Erythroblast (primary cell): ENCODE measurements around the gene LPXN.

Experiments used
- DNase-seq, 2 experiments: peaks; one replicate each; lab custom pipeline; 2025; lab: John Stamatoyannopoulos, UW
- GATA1 ChIP-seq: IDR thresholded peaks from 2 replicates; pipeline ENCODE4 v1.6.1; 2011; ENCODE audit warnings: low read depth, mild to moderate bottlenecking, control low read depth, low read length, moderate library complexity
- POLR2A ChIP-seq: IDR thresholded peaks from 2 replicates; pipeline ENCODE4 v1.6.1; 2011; ENCODE audit warnings: mild to moderate bottlenecking, low read length

Gene LPXN

DNA sequence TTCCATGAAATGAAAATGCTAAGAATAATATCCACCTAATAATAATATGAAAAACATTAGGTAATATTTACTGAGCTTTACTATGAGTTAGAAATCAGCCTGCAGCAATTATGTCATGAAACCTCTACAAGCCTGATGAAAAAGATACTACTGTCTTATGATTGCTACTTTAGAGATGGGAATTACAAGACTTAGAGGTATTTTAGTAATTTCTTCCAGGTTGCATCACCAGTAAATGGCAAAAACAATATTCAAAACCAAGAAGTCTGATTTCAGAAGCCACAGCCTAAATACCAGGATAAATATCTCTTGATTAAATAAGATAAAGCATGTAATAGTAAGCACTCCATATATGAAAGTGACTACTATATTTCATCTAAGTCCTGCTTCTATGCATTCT is 81.6 kb downstream of the LPXN start:
- TF ChIP-seq POLR2A: no peak
- TF ChIP-seq GATA1: no peak
- DNase-seq: no peak

DNA sequence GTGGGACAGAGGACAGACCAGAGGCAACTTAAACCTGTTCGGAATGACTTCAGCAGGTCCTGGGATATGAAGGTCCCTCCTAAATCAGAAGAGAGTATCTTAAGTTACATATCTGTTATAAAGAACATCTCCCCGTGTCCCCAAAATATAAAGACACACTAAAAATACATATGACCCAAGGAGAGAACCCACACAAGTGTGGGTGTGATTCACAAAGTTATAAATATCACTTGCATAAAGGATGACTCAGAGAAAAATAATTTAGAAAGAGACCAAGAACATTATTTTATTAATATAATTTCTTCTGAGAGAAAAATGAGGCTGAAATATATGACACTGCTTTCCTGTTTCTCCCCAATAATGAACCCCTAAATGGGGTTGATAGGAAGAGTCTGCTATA is 82.0 kb downstream of the LPXN start:
- TF ChIP-seq POLR2A: no peak
- no peak for TF ChIP-seq GATA1

DNA sequence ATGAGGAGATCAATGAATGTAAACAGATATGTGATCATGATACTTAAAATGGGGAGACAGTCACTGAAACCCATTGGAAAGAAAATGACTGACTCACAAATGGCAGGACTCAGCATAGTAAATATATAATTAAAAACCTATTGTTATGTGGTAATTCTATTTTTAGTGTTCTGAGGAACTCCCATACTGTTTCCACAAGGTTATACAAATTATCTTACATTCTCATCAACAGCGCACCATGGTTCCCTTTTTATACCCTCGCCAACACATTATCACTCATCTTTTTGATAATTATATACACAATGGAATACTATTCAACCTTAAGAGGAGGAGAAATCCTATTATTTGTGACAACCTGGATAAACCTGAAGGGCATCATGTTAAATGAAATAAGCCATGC is 84.8 kb downstream of the LPXN start:
- DNase-seq: no peak
- TF ChIP-seq GATA1 (no peak), POLR2A (no peak)

More for the DNA sequence above, 82.0 kb downstream of the LPXN start:
- no peak for DNase-seq

DNA sequence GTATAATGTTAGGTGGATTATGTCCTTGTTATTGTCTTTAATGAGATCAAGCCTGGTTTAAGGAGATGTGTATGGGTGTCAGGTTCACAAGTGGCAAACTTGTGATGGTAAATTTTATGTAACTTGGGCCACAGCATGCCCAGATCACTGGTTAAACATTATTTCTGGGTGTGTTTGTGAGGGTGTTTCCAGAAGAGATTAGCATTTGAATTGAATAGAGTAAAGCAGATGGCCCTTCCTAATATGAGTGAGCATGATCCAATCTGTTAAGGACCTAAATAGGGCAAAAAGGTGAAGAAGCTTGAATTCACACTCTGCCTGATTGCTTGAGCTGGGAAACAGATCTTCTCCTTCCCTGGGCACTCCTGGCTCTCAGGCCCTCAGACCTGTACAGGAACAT is 88.5 kb downstream of the LPXN start:
- TF ChIP-seq POLR2A (no peak), GATA1 (no peak)
- no peak for DNase-seq

DNA sequence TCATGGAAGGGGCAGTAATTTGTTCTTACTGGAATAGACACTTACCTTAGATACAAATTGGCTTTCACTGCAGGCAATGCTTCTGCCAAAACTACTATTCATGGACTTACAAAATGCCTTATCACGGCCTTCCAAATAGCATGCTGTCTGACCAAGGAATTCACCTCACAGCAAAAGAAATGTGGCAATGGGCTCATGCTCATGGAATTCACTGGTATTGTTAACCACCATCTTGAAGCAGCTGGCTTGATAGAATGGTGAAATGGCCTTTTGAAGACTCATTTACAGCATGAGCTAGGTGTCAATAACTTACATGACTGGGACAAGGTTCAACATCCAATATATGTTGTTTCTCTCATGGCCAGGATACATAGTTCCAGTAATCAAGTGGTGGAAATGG is 89.7 kb downstream of the LPXN start:
- TF ChIP-seq POLR2A (no peak), GATA1 (no peak)
- DNase-seq: no peak
